GM12874 (cell line): ENCODE data around the gene CSNK1G2.

Experiments
- TF ChIP-seq, protein P1 (sequence below): IDR thresholded peaks from 2 replicates; pipeline ENCODE4 v1.5.1; 2011; ENCODE audit warnings: low read depth, mild to moderate bottlenecking, control low read depth, low read length, moderate library complexity; ENCODE audit not compliant: insufficient read depth

CSNK1G2 gene

DNA sequence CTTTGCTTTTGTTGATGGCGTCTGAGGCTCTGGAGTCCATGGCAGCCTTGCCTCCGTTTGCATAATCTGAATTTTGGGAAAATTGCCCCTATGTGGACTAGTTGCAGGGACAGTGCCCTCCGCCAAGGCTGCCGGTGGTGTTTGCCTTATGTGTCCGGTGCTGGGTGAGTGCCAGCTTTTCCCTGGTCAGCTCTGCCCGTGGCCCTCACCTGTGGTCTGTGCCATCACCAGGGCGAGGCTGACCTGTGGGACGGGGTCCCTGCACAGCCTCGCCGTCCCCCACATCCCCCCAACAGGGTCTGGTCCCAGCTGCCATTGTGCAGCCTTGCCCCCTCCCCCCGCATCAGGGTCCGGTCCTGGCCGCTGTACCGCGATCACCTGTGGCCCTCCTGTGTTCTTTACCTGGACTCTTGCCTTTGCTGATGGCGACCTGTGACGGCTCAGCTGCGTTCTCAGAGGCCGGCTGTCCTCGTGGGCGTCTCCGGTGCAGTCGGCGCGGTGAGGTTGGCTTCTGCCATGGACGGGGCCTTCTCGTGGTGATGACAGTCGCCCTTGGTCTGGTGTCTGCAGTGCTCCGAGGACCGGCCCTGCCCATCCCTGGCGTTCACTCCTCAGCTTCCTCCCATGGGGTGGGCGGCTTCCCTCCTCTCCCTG lies 12.6 kb downstream of the CSNK1G2 start:
- TF ChIP-seq, protein P1, sequence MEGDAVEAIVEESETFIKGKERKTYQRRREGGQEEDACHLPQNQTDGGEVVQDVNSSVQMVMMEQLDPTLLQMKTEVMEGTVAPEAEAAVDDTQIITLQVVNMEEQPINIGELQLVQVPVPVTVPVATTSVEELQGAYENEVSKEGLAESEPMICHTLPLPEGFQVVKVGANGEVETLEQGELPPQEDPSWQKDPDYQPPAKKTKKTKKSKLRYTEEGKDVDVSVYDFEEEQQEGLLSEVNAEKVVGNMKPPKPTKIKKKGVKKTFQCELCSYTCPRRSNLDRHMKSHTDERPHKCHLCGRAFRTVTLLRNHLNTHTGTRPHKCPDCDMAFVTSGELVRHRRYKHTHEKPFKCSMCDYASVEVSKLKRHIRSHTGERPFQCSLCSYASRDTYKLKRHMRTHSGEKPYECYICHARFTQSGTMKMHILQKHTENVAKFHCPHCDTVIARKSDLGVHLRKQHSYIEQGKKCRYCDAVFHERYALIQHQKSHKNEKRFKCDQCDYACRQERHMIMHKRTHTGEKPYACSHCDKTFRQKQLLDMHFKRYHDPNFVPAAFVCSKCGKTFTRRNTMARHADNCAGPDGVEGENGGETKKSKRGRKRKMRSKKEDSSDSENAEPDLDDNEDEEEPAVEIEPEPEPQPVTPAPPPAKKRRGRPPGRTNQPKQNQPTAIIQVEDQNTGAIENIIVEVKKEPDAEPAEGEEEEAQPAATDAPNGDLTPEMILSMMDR, result no peak

DNA sequence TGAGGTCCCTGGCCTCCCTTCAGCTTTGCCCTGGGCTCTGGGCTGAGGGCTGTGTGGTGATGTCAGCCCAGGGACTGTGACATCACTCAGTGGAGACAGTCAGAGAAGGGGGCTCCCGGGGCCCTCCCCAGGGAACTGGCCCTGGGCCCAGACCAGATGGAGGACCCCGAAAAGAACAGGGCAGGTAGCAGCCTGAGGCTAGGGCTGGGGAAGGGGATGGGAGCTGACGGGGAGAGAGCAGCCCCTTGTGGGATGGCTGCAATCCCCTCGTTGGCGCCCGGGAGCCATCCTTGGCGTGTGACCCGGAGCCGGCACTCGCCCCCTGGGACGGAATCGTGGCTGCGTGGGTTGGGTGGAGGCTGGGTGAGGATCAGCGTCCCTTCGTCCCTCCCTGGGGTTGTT lies 13.6 kb downstream of the CSNK1G2 start:
- TF ChIP-seq, protein P1, result no peak

DNA sequence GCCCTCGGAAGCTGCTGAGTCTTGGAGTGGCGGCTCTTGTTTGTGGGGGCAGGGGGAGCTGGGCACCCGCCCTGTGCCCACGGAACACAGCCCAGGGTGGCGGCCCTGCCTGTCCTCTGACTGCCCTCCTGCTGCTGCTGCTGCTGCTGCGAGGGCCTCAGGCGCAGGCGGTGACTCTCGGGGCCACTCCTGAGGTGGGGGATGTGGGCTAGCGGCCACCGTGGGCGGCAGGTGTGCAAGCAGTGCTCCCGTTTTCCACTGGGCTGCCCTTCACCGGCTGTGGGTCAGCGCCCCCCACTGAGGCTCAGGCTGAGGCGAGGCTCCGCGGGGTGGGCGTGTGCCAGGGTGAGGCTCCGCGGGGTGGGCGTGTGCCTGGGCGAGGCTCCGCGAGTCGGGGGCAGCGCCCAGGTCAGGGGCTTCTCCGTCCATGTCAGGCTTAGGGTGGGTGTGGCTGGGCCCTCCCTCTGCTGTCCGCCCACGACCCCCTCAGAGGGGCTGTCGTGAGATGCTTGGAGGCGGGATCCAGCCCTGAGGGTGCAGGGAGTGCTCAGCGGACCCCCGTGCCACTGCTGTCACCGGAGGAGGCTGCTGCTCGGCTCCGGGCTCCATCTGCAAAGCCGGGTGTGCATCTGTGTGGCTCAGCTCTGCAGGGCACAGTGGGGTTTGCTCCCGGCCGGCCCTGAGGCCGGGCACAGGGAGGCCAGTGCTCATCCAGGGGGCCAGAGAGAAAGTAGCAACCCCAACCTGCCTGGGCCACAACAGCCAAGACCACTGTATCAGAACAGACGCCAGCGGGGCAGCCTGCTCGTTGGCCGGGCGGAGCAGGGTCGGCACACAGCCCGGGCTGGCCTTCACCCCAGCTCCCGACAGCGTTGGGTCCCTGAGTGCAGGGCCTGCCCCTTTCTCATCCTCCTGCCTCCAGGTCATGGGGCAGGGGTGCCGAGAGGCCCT lies 14.5 kb downstream of the CSNK1G2 start:
- TF ChIP-seq, protein P1, result no peak

DNA sequence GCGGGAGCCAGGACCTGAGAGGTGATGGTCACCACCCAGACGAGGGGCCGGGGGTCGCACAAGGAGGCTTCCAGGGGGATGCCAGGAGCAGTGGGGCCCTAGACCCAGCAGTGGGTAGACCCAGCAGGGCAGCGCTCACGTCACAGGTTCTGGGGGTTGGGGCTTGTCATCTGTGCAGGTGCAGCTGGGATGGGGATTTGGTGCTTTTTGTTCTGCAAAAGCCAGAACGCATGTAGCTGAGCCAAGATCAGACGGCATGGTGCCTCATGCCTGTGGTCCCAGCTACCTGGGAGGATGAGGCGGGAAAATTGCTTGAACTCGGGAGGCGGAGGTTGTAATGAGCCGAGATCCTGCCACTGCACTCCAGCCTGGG lies 15.1 kb downstream of the CSNK1G2 start:
- TF ChIP-seq, protein P1, result no peak

DNA sequence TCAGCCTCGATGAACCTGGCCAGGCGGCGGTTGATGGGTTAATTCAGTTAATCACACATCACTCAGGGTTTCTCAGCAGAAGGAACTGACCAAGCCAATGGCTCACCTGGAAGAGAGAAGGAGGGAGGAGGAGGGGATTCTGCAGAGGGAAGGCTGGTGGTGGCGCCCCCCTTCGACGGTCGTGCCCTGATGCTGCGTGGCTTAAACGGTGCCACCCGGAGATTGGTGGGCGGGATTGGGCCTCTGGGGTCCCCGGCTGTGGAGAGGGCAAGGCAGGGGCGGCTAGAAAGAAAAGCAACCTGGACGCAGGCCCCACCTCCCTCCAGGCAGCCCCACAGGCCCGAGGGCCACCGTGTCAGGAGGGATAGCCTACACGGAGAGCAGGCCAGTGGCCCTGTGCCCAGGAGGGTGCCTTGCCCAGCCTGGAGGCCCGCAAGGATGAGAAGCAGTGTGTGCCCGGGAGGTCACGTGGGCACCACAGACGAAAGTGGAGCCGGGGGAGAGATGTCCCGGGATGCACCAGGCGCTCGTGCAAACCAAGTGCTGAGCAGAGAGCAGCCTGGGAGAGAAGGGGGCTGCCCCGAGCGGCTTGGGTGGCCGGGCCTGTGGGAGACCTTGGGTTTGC lies 16.0 kb downstream of the CSNK1G2 start:
- TF ChIP-seq, protein P1, result no peak

DNA sequence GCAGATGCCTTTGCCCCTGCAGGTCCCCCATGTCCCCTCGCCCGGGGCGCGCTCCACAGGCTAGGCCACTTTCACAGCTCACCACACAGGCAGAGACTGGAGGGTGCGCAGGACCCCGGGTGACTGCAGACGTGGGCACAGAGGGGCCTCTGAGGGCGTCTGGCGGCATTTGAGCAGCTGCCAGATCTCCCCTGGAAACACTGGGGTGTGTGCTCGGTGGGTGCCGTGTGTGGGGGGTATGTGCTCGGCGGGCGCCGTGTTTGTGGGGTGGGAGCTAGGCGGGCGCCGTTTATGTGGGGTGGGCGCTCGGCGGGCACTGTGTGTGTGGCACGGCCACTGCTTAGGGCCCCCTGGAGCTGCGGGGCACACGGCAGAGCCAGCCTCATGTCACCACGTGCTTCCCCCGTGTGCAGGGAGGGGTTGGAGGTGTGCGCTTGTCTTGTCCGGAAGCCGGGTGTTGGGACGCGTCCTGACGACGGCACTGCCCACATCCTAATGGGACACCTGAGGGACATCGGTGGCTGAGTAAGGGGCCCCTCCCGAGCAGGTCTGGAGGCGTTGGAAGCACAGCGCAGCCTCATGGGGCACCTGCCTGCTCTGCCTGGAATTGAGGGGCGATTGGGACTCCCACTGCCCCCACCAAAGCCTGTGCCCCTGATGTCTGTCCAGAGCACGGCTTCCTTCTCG lies 16.7 kb downstream of the CSNK1G2 start:
- TF ChIP-seq, protein P1, result no peak
